NCI-H128 (cell line): ENCODE measurements around the gene PCDH15.

Source experiments
- DNase-seq: peaks from one replicate; lab custom pipeline; 2025; ENCODE audit not compliant: unreplicated experiment; lab: John Stamatoyannopoulos, UW

PCDH15 gene

GRCh38 chr10:54800741-54801421 lies at the start of gene PCDH15:
Gene PCDH15, minus strand, starts transcription at chr10:54801231. Its CDS starts 136,969 bp downstream, at chr10:54664262.
- DNase-seq, result no peak

GRCh38 chr10:54843932-54844331 lies 42.9 kb upstream of the PCDH15 start:
- DNase-seq, result no peak

- no peak for DNase-seq
These were observed 42.1 kb upstream of the PCDH15 start for GRCh38 chr10:54843085-54843646.

GRCh38 chr10:54837479-54837878 lies 36.4 kb upstream of the PCDH15 start:
- DNase-seq, result no peak

- no peak for DNase-seq
These were observed 32.0 kb upstream of the PCDH15 start for GRCh38 chr10:54833029-54833428.

GRCh38 chr10:54826994-54827560 lies 26.0 kb upstream of the PCDH15 start:
- no peak for DNase-seq

GRCh38 chr10:54815583-54815982 lies 14.6 kb upstream of the PCDH15 start:
- no peak for DNase-seq

- no peak for DNase-seq
These were observed 7.3 kb upstream of the PCDH15 start for GRCh38 chr10:54808186-54808935.

- no peak for DNase-seq
These were observed 1.5 kb downstream of the PCDH15 start for GRCh38 chr10:54799506-54799905.

- no peak for DNase-seq
These were observed 3.3 kb downstream of the PCDH15 start for GRCh38 chr10:54797636-54798321.

- DNase-seq, result no peak
These were observed 4.2 kb downstream of the PCDH15 start for GRCh38 chr10:54796881-54797280.

GRCh38 chr10:54776622-54777021 lies 24.4 kb downstream of the PCDH15 start:
- no peak for DNase-seq

- no peak for DNase-seq
These were observed 28.4 kb downstream of the PCDH15 start for GRCh38 chr10:54772468-54773122.

- no peak for DNase-seq
These were observed 32.0 kb downstream of the PCDH15 start for GRCh38 chr10:54769051-54769450.

GRCh38 chr10:54758791-54759190 lies 42.2 kb downstream of the PCDH15 start:
- DNase-seq, result no peak

GRCh38 chr10:54749623-54750022 lies 51.4 kb downstream of the PCDH15 start:
- DNase-seq, result no peak

- DNase-seq, result no peak
These were observed 55.6 kb downstream of the PCDH15 start for GRCh38 chr10:54745436-54745835.

GRCh38 chr10:54742416-54742815 lies 58.6 kb downstream of the PCDH15 start:
- DNase-seq, result no peak

GRCh38 chr10:54728511-54728910 lies 72.5 kb downstream of the PCDH15 start:
- DNase-seq, result no peak

- DNase-seq, result no peak
These were observed 79.0 kb downstream of the PCDH15 start for GRCh38 chr10:54722075-54722474.

GRCh38 chr10:54710918-54711317 lies 90.1 kb downstream of the PCDH15 start:
- DNase-seq, result no peak
